ACC112 (cell line): Measurements from ENCODE around the gene ADAMTS3.

Experiments
- H2AFZ ChIP-seq: fragments of 200-600 bp; sonication (generic); one replicate; pipeline ENCODE4 v1.6.0; 2017; ENCODE audit warnings: antibody characterized with exemption, low read length; ENCODE audit not compliant: unreplicated experiment
- H3K27ac ChIP-seq: fragments of 200-600 bp; sonication (generic); 2 replicates; pipeline ENCODE4 v1.5.1; 2014; ENCODE audit warnings: low read depth, mild to moderate bottlenecking, antibody characterized with exemption, low read length, moderate library complexity
- H3K27me3 ChIP-seq: fragments of 200-600 bp; sonication (generic); 2 replicates; pipeline ENCODE4 v1.6.1; 2014; ENCODE audit warnings: mild to moderate bottlenecking, antibody characterized with exemption, low read length, moderate library complexity, mixed read lengths; ENCODE audit not compliant: insufficient read depth
- H3K36me3 ChIP-seq: fragments of 200-600 bp; sonication (generic); 2 replicates; pipeline ENCODE4 v1.6.1; 2016; ENCODE audit warnings: mild to moderate bottlenecking, antibody characterized with exemption, low read length, moderate library complexity, mixed read lengths; ENCODE audit not compliant: insufficient read depth
- H3K4me1 ChIP-seq: fragments of 200-600 bp; sonication (generic); one replicate; pipeline ENCODE4 v1.6.1; 2016; ENCODE audit warnings: low read length, mixed read lengths; ENCODE audit not compliant: insufficient read depth, unreplicated experiment, control insufficient read depth
- H3K4me3 ChIP-seq: fragments of 200-600 bp; sonication (generic); 2 replicates; pipeline ENCODE4 v1.5.1; 2014; ENCODE audit warnings: mild to moderate bottlenecking, low read depth, low read length
- H3K79me2 ChIP-seq: fragments of 200-600 bp; sonication (generic); one replicate; pipeline ENCODE4 v1.6.0; 2016; ENCODE audit warnings: low read length; ENCODE audit not compliant: control insufficient read depth, unreplicated experiment, insufficient read depth

Gene ADAMTS3

GRCh38 chr4:72243641-72244040 lies 325.4 kb downstream of the ADAMTS3 start:
- Histone ChIP-seq H3K79me2 (no peaks in the 10 kb centered on the region), H3K27me3 (peaks cover 18% of the 10 kb centered on the region; the same call in 1 of the 2 replicates), H3K4me1 (no peaks in the 10 kb centered on the region), H3K27ac (no peak overlapping the region), H3K36me3 (no peaks in the 10 kb centered on the region), H2AFZ (no peak overlapping the region), H3K4me3 (no peak overlapping the region)

- no peaks in the 10 kb centered on the region for H3K36me3 ChIP-seq
- H2AFZ ChIP-seq = no peak overlapping the region
- H3K27ac ChIP-seq = no peak overlapping the region
- H3K4me1 ChIP-seq = no peaks in the 10 kb centered on the region
- no peaks in the 10 kb centered on the region for H3K79me2 ChIP-seq
- H3K4me3 ChIP-seq = no peak overlapping the region
- peaks cover 16% of the 10 kb centered on the region; the same call in 1 of the 2 replicates for H3K27me3 ChIP-seq
Observed at GRCh38 chr4:72239487-72240116, 329.4 kb downstream of the ADAMTS3 start.
